Upper lobe of left lung (tissue), 6 donors: Measurements from ENCODE around the gene MSGN1. TPM values are rescaled to one million over a fixed set of nuclear protein-coding genes. Genes with fewer than 3 reads are reported as not detected.

ENCODE experiments used
- ATAC-seq, 2 donors: fragments of 200-7000 bp; cut with Tn5 transposase; one replicate each; pipeline ENCODE4 v1.9.1; 2022; ENCODE audit warnings: mild to moderate bottlenecking in 2 of 2, moderate library complexity in 2 of 2; ENCODE audit not compliant: low FRiP score in 2 of 2
- DNase-seq, 2 donors: peaks; one replicate each; pipeline ENCODE4 v3.0.0-alpha.2; 2019 to 2020
- H3K27ac ChIP-seq, 4 donors: fragments of 200-600 bp; sonication (generic); one replicate each; pipeline ENCODE4 v1.5.1; 2016 to 2019
- H3K27me3 ChIP-seq, 4 donors: fragments of 200-600 bp; sonication (generic); one replicate each; pipeline ENCODE4 v1.5.1; 2017 to 2019
- H3K36me3 ChIP-seq, 4 donors: fragments of 200-600 bp; sonication (generic); one replicate each; pipeline ENCODE4 v1.5.1; 2016 to 2019
- H3K4me1 ChIP-seq, 4 donors: fragments of 200-600 bp; sonication (generic); one replicate each; pipeline ENCODE4 v1.5.1; 2018 to 2019
- H3K4me3 ChIP-seq, 4 donors: fragments of 200-600 bp; sonication (generic); one replicate each; pipeline ENCODE4 v1.5.1; 2017 to 2019; ENCODE audit warnings: mild to moderate bottlenecking in 2 of 4, moderate library complexity in 1 of 4
- H3K9me3 ChIP-seq, 4 donors: fragments of 200-600 bp; sonication (generic); one replicate each; pipeline ENCODE4 v1.5.1; 2018 to 2019
- EP300 ChIP-seq, 4 donors: sonication (generic); formaldehyde crosslinking; IDR thresholded peaks; one replicate each; pipeline ENCODE4 v1.5.1; 2017; ENCODE audit warnings: antibody characterized with exemption in 4 of 4, control low read depth in 2 of 4
- POLR2A ChIP-seq, 4 donors: fragments of 450-650 bp; IDR thresholded peaks; one replicate each; pipeline ENCODE4 v1.5.1; 2016 to 2017; ENCODE audit warnings: antibody characterized with exemption in 4 of 4, mild to moderate bottlenecking in 2 of 4
- POLR2AphosphoS5 ChIP-seq, 2 donors: sonication (generic); formaldehyde crosslinking; IDR thresholded peaks; one replicate each; pipeline ENCODE4 v1.5.1; 2017; ENCODE audit warnings: antibody characterized with exemption in 2 of 2
- WGBS, 2 donors: methylation state at CpG; one replicate each; pipeline ENCODE4 v1.1.5; 2017 to 2018; 5-methylcytosine and 5-hydroxymethylcytosine counted together
- total RNA-seq, 6 donors: library from RNA; depleted of rRNA in 4 of 6; stranded (reverse); fragments of >200 nt in 4 of 6; gene quantifications; one replicate each; pipeline versions ENCODE4 v1.1.0 to v1.2.1, GENCODE V29; 2016 to 2021
- TF ChIP-seq, protein P1 (sequence below), 6 experiments: fragments of 450-650 bp in 4 of 6; fragments of 200-600 bp in 2 of 6; sonication (generic) in 2 of 6; IDR thresholded peaks; one replicate each; pipeline ENCODE4 v1.5.1; 2016 to 2019; ENCODE audit warnings: antibody characterized with exemption in 6 of 6
- donor health status: DM: no; HTN: no; CAD: no; lungs with moderate emphysema.
- donor health status: DM: no; HTN: yes; CAD: no; lungs with severe emphysema.

MSGN1 gene, protein sequence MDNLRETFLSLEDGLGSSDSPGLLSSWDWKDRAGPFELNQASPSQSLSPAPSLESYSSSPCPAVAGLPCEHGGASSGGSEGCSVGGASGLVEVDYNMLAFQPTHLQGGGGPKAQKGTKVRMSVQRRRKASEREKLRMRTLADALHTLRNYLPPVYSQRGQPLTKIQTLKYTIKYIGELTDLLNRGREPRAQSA
- total RNA-seq, result not detected

DNA sequence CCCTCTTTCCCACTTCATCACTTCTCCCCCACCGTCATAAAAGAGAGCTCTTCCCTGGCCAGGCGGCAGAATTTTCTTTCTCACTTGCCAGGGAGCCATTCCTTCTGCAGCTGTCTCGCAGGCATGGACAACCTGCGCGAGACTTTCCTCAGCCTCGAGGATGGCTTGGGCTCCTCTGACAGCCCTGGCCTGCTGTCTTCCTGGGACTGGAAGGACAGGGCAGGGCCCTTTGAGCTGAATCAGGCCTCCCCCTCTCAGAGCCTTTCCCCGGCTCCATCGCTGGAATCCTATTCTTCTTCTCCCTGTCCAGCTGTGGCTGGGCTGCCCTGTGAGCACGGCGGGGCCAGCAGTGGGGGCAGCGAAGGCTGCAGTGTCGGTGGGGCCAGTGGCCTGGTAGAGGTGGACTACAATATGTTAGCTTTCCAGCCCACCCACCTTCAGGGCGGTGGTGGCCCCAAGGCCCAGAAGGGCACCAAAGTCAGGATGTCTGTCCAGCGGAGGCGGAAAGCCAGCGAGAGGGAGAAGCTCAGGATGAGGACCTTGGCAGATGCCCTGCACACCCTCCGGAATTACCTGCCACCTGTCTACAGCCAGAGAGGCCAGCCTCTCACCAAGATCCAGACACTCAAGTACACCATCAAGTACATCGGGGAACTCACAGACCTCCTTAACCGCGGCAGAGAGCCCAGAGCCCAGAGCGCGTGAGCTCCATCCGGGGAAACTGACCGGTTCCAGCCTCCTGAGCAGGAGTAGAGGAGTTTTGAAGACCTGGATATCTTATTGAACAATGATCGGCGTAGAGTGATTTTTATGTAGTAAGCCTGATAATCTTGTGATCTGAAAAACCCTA is at the start of gene MSGN1:
Gene MSGN1, plus strand, starts transcription at position 65 of the 850 bp plus-strand sequence. Its CDS starts 59 bp downstream, at position 124.
- DNase-seq, result peak in 1 of 2 donors; percentile 56
- TF ChIP-seq POLR2A (IDR thresholded peaks at IDR 0.05), result no peak
- TF ChIP-seq EP300 (IDR thresholded peaks at IDR 0.05), result no peak
- TF ChIP-seq POLR2AphosphoS5 (IDR thresholded peaks at IDR 0.05), result no peak
- TF ChIP-seq, protein P1, sequence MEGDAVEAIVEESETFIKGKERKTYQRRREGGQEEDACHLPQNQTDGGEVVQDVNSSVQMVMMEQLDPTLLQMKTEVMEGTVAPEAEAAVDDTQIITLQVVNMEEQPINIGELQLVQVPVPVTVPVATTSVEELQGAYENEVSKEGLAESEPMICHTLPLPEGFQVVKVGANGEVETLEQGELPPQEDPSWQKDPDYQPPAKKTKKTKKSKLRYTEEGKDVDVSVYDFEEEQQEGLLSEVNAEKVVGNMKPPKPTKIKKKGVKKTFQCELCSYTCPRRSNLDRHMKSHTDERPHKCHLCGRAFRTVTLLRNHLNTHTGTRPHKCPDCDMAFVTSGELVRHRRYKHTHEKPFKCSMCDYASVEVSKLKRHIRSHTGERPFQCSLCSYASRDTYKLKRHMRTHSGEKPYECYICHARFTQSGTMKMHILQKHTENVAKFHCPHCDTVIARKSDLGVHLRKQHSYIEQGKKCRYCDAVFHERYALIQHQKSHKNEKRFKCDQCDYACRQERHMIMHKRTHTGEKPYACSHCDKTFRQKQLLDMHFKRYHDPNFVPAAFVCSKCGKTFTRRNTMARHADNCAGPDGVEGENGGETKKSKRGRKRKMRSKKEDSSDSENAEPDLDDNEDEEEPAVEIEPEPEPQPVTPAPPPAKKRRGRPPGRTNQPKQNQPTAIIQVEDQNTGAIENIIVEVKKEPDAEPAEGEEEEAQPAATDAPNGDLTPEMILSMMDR (IDR thresholded peaks at IDR 0.05), result no peak
- Histone ChIP-seq H3K27me3 (no peaks in the 10 kb centered on the region), H3K4me1 (peaks cover 0 to 11% (median 9%) of the 10 kb centered on the region in 4 donors), H3K27ac (no peak within 1 kb of the TSS), H3K9me3 (no peaks in the 10 kb centered on the region), H3K36me3 (no peaks in the 10 kb centered on the region), H3K4me3 (no peak within 1 kb of the TSS)
- ATAC-seq, result peak in 1 of 2 donors; percentile 56
- 95% methylated on average over 26 of the region's 26 CpGs for WGBS, 2 donors

GRCh38 chr2:17768894-17769293 is 47.4 kb upstream of the MSGN1 start:
- no peak overlapping the region for H3K27ac ChIP-seq
- WGBS, 2 donors, result 88 to 97% methylated on average over 4 of the region's 4 CpGs

DNA sequence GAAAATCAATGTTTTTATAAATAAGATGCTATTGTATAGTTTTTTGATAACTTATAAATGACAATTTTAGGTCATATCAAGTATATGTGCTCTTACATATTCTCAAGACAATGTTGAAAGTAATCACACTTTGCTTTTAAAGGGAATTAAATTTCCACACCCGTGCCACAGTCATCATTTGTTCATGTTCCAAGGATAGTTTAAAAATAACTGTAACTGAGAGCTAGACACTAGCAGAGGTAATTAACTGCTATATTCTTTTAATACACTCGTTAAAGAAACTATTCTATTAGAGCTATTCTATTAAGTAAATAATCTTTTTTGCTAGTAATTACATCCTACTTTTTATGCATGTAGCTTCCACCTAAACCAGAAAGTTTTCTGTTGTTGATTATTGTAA is 44.3 kb upstream of the MSGN1 start:
- no peak for ATAC-seq
- Histone ChIP-seq H3K9me3 (no peaks in the 10 kb centered on the region), H3K27me3 (no peaks in the 10 kb centered on the region), H3K36me3 (no peaks in the 10 kb centered on the region), H3K4me3 (no peak overlapping the region), H3K27ac (no peak overlapping the region), H3K4me1 (no peaks in the 10 kb centered on the region)
- no peak for DNase-seq
- WGBS, 2 donors, result 91 to 94% methylated on average over 2 of the region's 2 CpGs
- TF ChIP-seq, protein P1 (IDR thresholded peaks at IDR 0.05), result no peak
- TF ChIP-seq POLR2AphosphoS5 (IDR thresholded peaks at IDR 0.05), result no peak
- no peak for TF ChIP-seq EP300 (IDR thresholded peaks at IDR 0.05)
- no peak for TF ChIP-seq POLR2A (IDR thresholded peaks at IDR 0.05)

More at GRCh38 chr2:17768894-17769293, 47.4 kb upstream of the MSGN1 start:
- ATAC-seq (no peak), DNase-seq (no peak)
- H3K4me1 ChIP-seq, result no peaks in the 10 kb centered on the region
- H3K36me3 ChIP-seq, result no peaks in the 10 kb centered on the region
- TF ChIP-seq POLR2A (IDR thresholded peaks at IDR 0.05) (no peak), EP300 (IDR thresholded peaks at IDR 0.05) (no peak), POLR2AphosphoS5 (IDR thresholded peaks at IDR 0.05) (no peak)
- TF ChIP-seq, protein P1 (IDR thresholded peaks at IDR 0.05), result no peak
- H3K4me3 ChIP-seq, result no peak overlapping the region
- no peaks in the 10 kb centered on the region for H3K9me3 ChIP-seq
- H3K27me3 ChIP-seq, result no peaks in the 10 kb centered on the region

- Histone ChIP-seq H3K4me1 (no peaks in the 10 kb centered on the region), H3K36me3 (no peaks in the 10 kb centered on the region), H3K27ac (no peak overlapping the region), H3K27me3 (no peaks in the 10 kb centered on the region), H3K9me3 (no peaks in the 10 kb centered on the region), H3K4me3 (no peak overlapping the region)
- WGBS, 2 donors, result 92 to 94% methylated on average over 2 of the region's 2 CpGs
- ATAC-seq (no peak), DNase-seq (no peak)
- no peak for TF ChIP-seq EP300 (IDR thresholded peaks at IDR 0.05)
- no peak for TF ChIP-seq POLR2A (IDR thresholded peaks at IDR 0.05)
- TF ChIP-seq POLR2AphosphoS5 (IDR thresholded peaks at IDR 0.05), result no peak
- TF ChIP-seq, protein P1 (IDR thresholded peaks at IDR 0.05), result no peak
Observed at GRCh38 chr2:17772532-17772931, 43.7 kb upstream of the MSGN1 start.
